HG02678 (cell line): ENCODE results near the gene NUMA1.

Experiments used
- ATAC-seq: cut with Tn5 transposase; IDR thresholded peaks from one replicate; pipeline ENCODE4 v1.9.1; 2021; ENCODE audit warnings: mild to moderate bottlenecking, moderate library complexity; ENCODE audit not compliant: unreplicated experiment

The NUMA1 gene

DNA sequence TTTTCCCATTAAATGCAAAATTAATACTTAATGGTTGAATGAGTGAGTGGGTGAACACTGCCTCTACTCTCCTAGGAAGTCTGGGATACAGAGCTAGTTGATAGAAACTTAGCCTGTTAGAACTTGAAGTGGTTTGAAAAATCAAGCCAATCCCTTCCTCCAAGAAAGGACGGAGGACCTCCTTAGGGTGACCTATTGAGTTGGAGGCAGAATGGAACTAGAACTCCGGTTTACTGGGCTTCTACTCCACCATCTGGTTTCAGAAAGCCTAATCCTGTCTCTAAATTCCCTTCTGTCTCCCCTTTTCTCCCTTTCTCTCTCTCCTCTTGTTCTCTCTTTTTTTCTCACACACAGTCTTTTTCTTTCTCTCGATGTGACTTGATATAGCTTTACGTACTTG lies 101.2 kb downstream of the NUMA1 start:
- no peak for ATAC-seq

DNA sequence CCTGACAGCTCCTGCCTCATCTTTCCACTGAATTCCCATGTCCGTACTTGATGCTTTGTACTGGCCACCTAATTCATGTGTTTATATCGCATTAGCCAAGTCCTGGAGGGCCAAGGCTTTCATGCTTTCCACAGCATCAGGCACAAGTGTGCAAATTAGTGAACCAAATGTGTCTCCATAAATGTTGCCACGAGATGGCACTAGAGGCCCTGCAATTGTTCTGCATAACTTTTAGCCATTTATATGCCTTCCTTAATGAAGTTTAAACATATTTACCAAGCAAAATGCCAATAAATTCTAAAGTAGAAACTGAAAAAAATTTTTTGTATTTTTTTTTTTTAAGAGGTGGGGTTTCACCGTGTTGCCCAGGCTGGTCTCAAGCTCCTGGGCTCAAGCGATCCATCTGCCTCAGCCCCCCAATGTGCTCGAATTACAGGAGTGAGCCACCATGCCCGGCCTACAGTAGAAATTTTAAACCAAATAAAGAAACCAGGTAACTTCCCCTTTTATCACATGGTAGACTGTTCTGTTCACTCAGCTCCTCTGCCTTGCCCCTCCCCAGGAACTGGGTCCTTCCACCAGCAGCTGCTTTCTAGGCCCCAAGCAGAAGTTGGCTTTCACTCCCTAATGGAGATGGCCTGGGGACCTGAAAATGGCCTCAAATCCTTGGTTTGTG lies 102.5 kb downstream of the NUMA1 start:
- ATAC-seq = no peak

- no peak for ATAC-seq
These were observed 103.3 kb downstream of the NUMA1 start for GRCh38 chr11:71977090-71977489.

DNA sequence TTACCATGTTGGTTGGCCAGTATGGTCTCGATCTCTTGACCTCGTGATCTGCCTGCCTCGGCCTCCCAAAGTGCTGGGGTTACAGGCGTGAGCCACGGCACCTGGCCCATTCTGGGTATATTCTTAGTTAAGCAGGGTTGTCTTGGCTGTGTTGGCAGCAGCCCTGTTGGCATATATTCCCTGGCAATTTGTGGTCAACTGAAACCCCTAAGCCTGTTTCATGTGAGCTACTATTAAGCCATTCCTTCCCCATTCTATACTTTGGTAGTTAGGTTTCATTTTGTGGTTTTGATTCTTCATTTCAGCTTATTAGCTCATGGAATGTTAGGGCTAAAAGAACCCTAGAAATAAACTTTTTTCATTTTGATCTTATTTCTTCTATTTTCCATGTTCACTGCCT lies 103.8 kb downstream of the NUMA1 start:
- no peak for ATAC-seq

DNA sequence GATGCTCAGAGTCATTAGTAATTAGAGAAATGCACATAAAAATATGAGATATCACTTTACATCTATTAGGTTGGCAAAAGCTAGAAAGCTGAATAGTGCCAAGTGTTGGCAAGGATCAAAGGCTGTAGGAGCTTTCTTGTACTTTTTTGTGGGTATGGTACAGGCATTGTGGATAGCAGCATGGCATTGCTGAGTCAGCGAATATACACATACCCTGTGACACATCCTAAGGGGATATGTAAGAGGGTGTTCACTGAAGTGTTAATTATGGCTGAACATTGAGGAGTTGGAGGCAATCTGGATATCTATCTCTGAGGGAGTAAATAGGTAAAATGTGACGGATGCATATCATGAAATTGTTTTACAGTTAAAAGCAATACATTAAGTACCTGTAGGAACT lies 108.7 kb downstream of the NUMA1 start:
- no peak for ATAC-seq

GRCh38 chr11:71964641-71965040 lies 115.7 kb downstream of the NUMA1 start:
- ATAC-seq = no peak

DNA sequence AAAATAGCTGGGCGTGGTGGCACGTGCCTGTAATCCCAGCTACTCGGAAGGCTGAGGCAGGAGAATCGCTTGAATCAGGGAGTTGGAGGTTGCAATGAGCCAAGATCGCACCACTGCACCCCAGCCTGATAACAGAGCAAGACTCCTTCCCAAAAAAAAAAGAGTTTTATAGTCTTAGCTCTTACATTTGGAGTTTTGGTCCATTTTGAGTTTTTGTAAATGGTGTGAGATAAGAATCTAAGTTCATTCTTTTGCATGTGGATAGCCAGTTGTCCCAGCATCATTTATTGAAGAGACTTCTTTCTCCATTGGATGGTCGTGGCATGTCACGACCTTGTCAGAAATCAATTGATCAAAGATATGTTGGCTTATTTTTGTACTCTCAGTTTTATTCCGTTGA lies 116.9 kb downstream of the NUMA1 start:
- ATAC-seq = no peak

- ATAC-seq = no peak
These were observed 117.8 kb downstream of the NUMA1 start for GRCh38 chr11:71962428-71963038.

DNA sequence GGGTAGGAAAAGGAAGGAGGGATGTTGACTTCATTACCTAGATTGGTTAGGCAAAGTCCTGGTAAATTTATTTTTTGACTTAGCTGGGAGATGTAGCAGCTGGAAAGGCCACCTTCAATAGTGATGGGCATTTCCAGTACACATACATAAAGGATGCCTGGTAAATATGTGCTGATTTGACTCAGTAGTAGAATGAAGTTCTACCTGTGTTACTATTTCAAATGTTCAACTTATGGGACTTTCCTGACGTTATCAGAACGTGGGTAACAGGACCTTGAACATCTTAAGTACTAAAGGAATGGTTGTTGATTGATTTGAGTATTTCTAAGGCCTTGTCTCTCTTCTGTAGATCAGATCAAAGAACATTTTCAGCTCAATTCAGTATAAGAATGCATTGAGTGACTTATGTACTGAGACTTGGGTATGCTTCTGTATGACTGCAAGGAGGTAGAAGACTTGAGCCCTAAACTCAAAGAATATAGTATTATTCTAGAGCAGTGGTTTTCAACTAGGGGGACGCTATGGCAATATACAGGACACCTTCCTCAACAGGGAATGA lies 124.4 kb downstream of the NUMA1 start:
- no peak for ATAC-seq
